BLaER1 treated with 17β-estradiol and CSF1 and Interleukin-3, amounts not matched to agents 10 nM and 100 nM (cell line): ENCODE data around the gene LMBR1L.
A peak's percentile ranks its signal among the peaks of the same experiment; 100 is the strongest.

Experiments used
- H3K27ac ChIP-seq, 11 experiments: shearing (Covaris generic); formaldehyde crosslinking; 2 replicates each; pipeline ENCODE4 v1.8.1; 2022
- H3K27me3 ChIP-seq, 11 experiments: shearing (Covaris generic); formaldehyde crosslinking; 2 replicates each; pipeline ENCODE4 v1.8.1; 2022
- H3K36me3 ChIP-seq, 11 experiments: shearing (Covaris generic); formaldehyde crosslinking; 2 replicates each; pipeline ENCODE4 v1.8.1; 2022
- H3K4me1 ChIP-seq, 10 experiments: shearing (Covaris generic); formaldehyde crosslinking; 2 replicates each; pipeline ENCODE4 v1.8.1; 2022
- H3K4me2 ChIP-seq, 11 experiments: shearing (Covaris generic); formaldehyde crosslinking; 2 replicates each; pipeline ENCODE4 v1.8.1; 2022
- H3K4me3 ChIP-seq, 10 experiments: shearing (Covaris generic); formaldehyde crosslinking; 2 replicates each; pipeline ENCODE4 v1.8.1; 2022
- H3K9ac ChIP-seq, 11 experiments: shearing (Covaris generic); formaldehyde crosslinking; 2 replicates each; pipeline ENCODE4 v1.8.1; 2022
- H3K9me3 ChIP-seq, 11 experiments: shearing (Covaris generic); formaldehyde crosslinking; replicated peaks in 1 of 11; 2 replicates each; pipeline ENCODE4 v1.8.1; 2022
- H4K20me1 ChIP-seq, 11 experiments: shearing (Covaris generic); formaldehyde crosslinking; 2 replicates each; pipeline ENCODE4 v1.8.1; 2022
- Cebpa-rat ChIP-seq, 11 experiments: shearing (Covaris generic); IDR thresholded peaks; 2 replicates each; pipeline ENCODE4 v1.8.1; 2022

The LMBR1L gene

DNA sequence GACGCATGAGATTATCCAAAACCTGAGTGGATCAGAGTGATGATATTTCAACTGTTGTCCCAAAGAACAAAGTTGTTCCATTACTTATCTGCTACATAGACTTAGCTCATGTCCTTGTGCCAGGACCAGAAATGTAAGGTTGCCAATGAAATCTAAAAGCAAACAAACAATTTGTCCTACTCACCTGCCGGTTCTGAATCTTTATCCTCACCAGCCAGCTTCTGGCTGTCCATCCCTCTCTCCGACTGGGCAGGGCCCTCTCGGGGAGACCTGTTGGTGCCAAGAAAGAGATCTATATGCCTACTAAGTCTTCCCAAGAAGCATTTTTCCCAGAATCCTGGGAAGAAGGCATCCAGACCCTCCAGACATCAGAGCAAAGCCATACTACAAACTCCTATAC lies 55.6 kb downstream of the LMBR1L start:
- peaks cover 85 to 100% (median 89%) of the 10 kb centered on the region in 11 experiments for H4K20me1 ChIP-seq
- H3K9me3 ChIP-seq = no peaks in the 10 kb centered on the region
- H3K27me3 ChIP-seq = no peaks in the 10 kb centered on the region
- H3K36me3 ChIP-seq = peaks cover 54 to 58% (median 57%) of the 10 kb centered on the region in 11 experiments
- no peak overlapping the region for H3K4me3 ChIP-seq
- H3K4me2 ChIP-seq = peak overlapping the region; percentile 91 to 100 (median 98)
- no peak for TF ChIP-seq Cebpa-rat (IDR thresholded peaks at IDR 0.05)
- peak overlapping the region in 8 of 11 experiments; percentile 96 to 100 (median 99); a peak in 8 of 22 replicates for H3K27ac ChIP-seq
- H3K4me1 ChIP-seq = peaks cover 27 to 31% (median 29%) of the 10 kb centered on the region in 10 experiments
- peak overlapping the region in 9 of 11 experiments; percentile 3 to 100 (median 99); a peak in 15 of 22 replicates for H3K9ac ChIP-seq

DNA sequence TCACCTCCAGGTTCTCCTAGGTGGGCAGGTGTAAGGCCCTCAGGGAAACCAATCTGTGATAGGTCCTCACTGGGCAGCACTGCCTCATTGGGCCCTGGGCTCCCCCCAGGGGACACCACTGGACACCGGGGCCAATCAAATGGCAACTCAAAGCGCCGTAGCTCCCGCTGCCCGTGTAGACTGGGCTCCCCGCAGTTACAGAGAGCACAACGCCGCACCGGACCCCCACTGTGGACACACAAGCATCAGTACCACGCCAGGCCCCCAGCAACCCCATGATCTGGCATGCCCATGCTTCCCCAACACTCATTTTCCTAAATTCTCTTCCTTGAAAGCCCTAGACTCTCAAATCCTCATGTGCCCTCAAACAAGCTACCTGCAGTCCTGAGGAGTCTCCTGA lies 56.1 kb downstream of the LMBR1L start:
- no peaks in the 10 kb centered on the region for H3K27me3 ChIP-seq
- TF ChIP-seq Cebpa-rat (IDR thresholded peaks at IDR 0.05) = no peak
- peak overlapping the region in 6 of 11 experiments; percentile 37 to 100 (median 99); a peak in 6 of 22 replicates for H3K9ac ChIP-seq
- no peaks in the 10 kb centered on the region for H3K9me3 ChIP-seq
- 0 out of 22 replicates have a peak overlapping the region, but pooled peaks of 2 of the 11 experiments have one; percentile 9 to 96 for H3K27ac ChIP-seq
- peaks cover 91 to 100% (median 95%) of the 10 kb centered on the region in 11 experiments for H4K20me1 ChIP-seq
- H3K4me3 ChIP-seq = no peak overlapping the region
- H3K4me2 ChIP-seq = no peak overlapping the region
- H3K4me1 ChIP-seq = peaks cover 27 to 31% (median 29%) of the 10 kb centered on the region in 10 experiments
- H3K36me3 ChIP-seq = peaks cover 59 to 64% (median 63%) of the 10 kb centered on the region in 11 experiments

DNA sequence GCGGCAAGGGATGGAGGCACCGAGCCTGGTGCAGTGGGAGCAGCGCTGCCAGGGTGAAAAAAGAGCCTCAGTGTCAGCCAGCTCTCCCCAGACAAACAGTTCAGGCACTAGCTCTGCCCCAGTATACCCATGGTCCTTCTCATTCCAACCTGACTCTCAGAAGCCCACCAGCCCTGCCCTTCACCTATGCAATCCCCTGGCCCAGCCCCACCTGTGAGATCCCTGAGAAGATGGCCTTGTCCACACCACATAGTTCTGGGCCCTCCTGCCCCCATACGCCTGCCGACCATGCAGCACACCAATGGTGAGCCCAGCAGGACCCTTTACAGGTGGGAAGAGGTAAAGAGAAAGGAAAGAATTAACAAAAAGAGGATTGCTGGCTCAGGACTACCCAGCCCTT lies 56.6 kb downstream of the LMBR1L start:
- H3K27me3 ChIP-seq = no peaks in the 10 kb centered on the region
- H3K9me3 ChIP-seq = no peaks in the 10 kb centered on the region
- H3K4me1 ChIP-seq = peaks cover 27 to 31% (median 29%) of the 10 kb centered on the region in 10 experiments
- H3K36me3 ChIP-seq = peaks cover 64 to 68% (median 67%) of the 10 kb centered on the region in 11 experiments
- peaks cover 91 to 100% (median 96%) of the 10 kb centered on the region in 11 experiments for H4K20me1 ChIP-seq
- no peak overlapping the region for H3K4me3 ChIP-seq
- TF ChIP-seq Cebpa-rat (IDR thresholded peaks at IDR 0.05) = no peak
- no peak overlapping the region for H3K4me2 ChIP-seq
- peak overlapping the region in 4 of 11 experiments; percentile 37 to 100 (median 99); a peak in 6 of 22 replicates for H3K9ac ChIP-seq
- no peak overlapping the region; a peak in 1 of 22 replicates for H3K27ac ChIP-seq

DNA sequence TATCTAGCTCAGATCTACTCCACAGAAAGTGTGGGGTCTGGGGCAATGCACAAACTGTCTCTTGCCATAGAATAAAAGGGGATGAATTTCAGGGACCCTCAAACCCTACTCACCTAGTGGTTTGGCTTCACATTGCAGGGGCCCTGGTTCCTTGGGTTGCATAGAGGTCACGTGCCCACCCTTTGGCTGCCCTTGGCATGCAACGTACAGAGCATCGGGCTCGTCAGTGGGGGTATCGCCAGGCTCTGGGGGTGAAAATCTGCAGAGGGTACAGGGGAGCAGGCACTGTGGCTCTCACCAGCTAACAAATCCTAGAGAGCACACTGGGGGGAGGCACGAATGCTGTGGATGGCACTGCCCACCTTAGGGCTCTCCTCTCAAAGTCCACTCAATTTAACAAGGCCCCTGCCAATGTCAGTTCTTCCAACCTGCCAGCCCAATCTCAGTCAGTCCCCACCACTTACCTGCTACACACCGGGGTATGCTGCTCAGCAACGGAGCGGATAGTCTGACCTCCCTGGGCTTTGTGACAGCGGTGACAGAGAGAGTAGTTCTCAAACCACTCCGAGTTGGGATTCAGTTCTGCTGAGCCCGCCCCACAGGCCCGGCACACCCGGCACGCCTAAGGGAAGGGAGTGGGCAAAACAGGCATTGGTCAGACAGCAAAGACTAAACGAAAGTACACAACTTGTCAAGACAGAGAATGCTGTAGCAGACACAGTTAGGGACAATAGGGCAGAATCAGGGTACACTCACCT lies 58.0 kb downstream of the LMBR1L start:
- Histone ChIP-seq H4K20me1 (peaks cover 90 to 100% (median 96%) of the 10 kb centered on the region in 11 experiments), H3K4me3 (no peak overlapping the region), H3K27me3 (no peaks in the 10 kb centered on the region), H3K4me2 (no peak overlapping the region), H3K36me3 (peaks cover 78 to 83% (median 82%) of the 10 kb centered on the region in 11 experiments), H3K27ac (no peak overlapping the region), H3K4me1 (peaks cover 25 to 31% (median 26%) of the 10 kb centered on the region in 10 experiments), H3K9me3 (no peaks in the 10 kb centered on the region), H3K9ac (no peak overlapping the region)
- TF ChIP-seq Cebpa-rat (IDR thresholded peaks at IDR 0.05) = no peak

DNA sequence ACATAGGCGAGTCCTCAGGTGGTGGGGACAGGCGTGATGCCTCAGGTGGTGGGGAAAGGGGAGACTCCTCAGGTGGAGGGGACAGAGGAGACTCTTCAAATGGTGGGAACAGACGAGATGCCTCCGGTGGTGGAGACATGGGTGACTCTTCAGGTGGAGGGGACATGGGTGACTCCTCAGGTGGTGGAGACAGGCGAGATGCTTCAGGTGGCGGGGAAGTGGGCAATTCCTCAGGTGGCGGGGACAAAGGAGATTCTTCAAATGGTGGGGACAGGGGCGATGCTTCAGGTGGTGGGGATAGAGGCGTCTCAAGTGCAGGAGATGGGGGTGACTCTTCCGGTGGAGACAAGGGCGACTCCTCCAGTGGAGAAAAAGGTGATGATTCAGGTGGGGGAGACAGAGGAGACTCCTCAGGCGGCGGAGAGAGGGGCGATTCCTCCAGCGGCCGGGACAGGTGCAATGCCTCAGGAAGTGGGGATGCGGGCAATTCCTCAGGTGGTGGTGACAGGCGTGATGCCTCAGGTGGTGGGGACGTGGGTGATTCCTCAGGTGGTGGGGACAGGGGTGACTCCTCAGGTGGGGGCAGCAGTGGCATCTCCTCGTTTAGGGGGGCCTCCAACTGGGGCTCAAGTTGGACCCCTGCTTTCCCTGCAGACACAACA lies 58.7 kb downstream of the LMBR1L start:
- Histone ChIP-seq H3K27ac (no peak overlapping the region), H3K27me3 (no peaks in the 10 kb centered on the region), H4K20me1 (peaks cover 87 to 100% (median 96%) of the 10 kb centered on the region in 11 experiments), H3K36me3 (peaks cover 85 to 90% (median 89%) of the 10 kb centered on the region in 11 experiments), H3K4me1 (peaks cover 18 to 24% (median 19%) of the 10 kb centered on the region in 10 experiments), H3K9ac (no peak overlapping the region), H3K9me3 (no peaks in the 10 kb centered on the region), H3K4me2 (no peak overlapping the region), H3K4me3 (no peak overlapping the region)
- no peak for TF ChIP-seq Cebpa-rat (IDR thresholded peaks at IDR 0.05)

DNA sequence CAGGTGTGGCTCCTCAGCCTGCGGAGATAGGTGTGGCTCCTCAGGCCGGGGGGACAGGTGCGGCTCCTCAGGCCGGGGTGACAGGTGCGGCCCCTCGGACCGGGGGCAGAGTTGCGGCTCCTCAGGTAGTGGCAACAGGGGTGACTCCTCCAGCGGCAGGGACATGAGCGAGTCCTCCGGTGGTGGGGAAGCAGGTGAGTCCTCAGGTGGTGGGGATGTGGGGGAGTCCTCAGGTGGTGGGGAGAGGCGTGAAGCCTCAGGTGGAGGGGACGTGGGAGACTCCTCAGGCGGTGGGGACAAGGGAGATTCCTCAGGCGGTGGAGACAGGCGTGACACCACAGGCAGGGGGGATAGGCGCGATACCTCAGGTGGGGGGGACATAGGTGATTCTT lies 59.3 kb downstream of the LMBR1L start:
- H3K4me3 ChIP-seq = no peak overlapping the region
- no peaks in the 10 kb centered on the region for H3K9me3 ChIP-seq
- peaks cover 85 to 100% (median 97%) of the 10 kb centered on the region in 11 experiments for H4K20me1 ChIP-seq
- TF ChIP-seq Cebpa-rat (IDR thresholded peaks at IDR 0.05) = no peak
- peaks cover 91 to 95% (median 95%) of the 10 kb centered on the region in 11 experiments for H3K36me3 ChIP-seq
- peaks cover 12 to 18% (median 14%) of the 10 kb centered on the region in 10 experiments for H3K4me1 ChIP-seq
- H3K4me2 ChIP-seq = no peak overlapping the region
- H3K27ac ChIP-seq = no peak overlapping the region
- no peak overlapping the region for H3K9ac ChIP-seq
- H3K27me3 ChIP-seq = no peaks in the 10 kb centered on the region

DNA sequence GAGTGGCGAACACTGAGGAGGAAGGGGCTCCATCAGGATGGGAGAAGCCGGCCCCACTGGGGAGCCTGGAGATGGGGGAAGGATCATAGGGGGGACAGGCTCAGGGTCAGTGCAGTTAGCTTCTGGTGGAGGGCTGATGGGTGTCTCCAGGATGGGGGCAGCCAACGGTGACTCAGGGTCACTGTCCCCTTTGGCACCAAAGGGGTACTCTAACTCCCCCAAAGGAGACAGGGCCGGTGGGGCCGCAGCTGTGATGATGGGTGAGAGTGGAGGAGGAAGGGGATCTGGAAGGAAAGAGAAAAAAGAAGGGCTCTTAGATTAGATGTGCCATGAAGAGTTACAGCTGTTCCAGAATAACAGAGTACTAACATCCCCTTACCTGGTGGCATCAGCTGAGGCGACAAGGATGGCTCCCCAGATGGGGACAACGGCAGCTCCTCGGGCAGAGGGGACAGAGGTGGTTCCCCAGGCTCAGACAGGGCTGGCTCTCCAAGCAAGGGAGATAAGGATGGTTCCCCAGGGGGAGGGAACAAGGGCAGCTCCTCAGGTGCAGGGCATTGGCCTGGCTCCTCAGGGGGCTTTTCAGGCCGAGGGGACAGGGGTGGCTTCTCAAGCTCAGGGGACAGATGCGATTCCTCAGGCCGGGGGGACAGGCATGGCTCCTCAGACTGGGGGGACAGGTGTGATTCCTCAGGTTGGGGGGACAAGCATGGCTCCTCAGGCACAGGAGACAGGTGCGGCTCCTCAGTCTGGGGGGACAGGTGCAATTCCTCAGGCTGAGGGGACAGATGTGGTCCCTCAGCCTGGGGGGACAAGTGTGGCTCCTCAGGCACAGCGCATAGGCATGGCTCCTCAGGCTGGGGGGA lies 59.9 kb downstream of the LMBR1L start:
- TF ChIP-seq Cebpa-rat (IDR thresholded peaks at IDR 0.05) = no peak
- peaks cover 84 to 100% (median 100%) of the 10 kb centered on the region in 11 experiments for H4K20me1 ChIP-seq
- H3K4me3 ChIP-seq = no peak overlapping the region

DNA sequence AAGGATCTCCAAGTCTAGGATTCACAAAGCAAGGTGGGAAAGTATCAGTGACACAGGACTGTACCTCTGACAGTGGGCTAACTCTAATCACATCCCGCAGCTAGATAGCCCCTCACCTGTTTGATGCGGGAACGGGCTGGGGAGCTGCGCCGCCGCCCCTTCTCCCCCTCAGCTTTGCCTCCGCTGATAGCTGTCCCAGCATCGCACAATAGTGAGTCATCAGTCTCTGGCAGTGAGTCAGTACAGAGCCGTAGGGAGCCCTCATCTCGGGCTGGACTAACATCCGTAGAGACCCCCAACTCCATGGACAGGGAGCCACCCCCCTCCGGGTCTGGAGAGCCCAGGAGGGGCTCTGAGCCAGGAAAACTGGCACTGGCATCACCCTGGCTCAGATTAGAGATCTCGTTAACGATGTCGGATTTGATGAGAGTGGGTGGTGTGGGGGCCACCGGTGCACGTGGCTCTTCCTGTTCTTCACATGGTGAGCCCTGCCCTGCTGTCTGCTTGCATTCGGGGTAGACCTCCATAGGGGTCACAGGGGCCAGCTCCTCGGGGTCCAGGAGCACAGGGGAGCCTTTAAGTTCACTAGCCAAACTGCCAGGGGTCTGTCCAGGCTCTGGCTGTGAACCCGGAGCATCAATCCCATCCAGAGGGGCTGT lies 61.0 kb downstream of the LMBR1L start:
- Histone ChIP-seq H3K9ac (no peak overlapping the region), H3K27me3 (no peaks in the 10 kb centered on the region), H3K9me3 (no peaks in the 10 kb centered on the region), H3K36me3 (peaks cover 100% of the 10 kb centered on the region in 11 experiments), H3K27ac (no peak overlapping the region), H3K4me2 (no peak overlapping the region), H3K4me1 (peaks cover 0 to 4% (median 0%) of the 10 kb centered on the region in 10 experiments; a peak in 4 of 20 replicates), H4K20me1 (peaks cover 78 to 100% (median 98%) of the 10 kb centered on the region in 11 experiments), H3K4me3 (no peak overlapping the region)
- TF ChIP-seq Cebpa-rat (IDR thresholded peaks at IDR 0.05) = no peak

More for the DNA sequence above, 59.9 kb downstream of the LMBR1L start:
- peaks cover 97 to 100% (median 100%) of the 10 kb centered on the region in 11 experiments for H3K36me3 ChIP-seq
- H3K4me2 ChIP-seq = no peak overlapping the region
- peaks cover 7 to 14% (median 9%) of the 10 kb centered on the region in 10 experiments for H3K4me1 ChIP-seq
- no peaks in the 10 kb centered on the region for H3K9me3 ChIP-seq
- H3K27ac ChIP-seq = no peak overlapping the region
- no peak overlapping the region; a peak in 1 of 22 replicates for H3K9ac ChIP-seq
- no peaks in the 10 kb centered on the region for H3K27me3 ChIP-seq
